NCI-H524 (cell line): ENCODE results near the gene C10orf143.
A peak's percentile ranks its signal among the peaks of the same experiment; 100 is the strongest.
"Not testable (repeated sequence)": the region's sequence is repeated elsewhere in the genome, so short reads cannot be mapped to it uniquely, and the experiment has no call there.

Experiments used
- DNase-seq, 2 experiments: peaks; one replicate each; lab custom pipeline; 2025; lab: John Stamatoyannopoulos, UW

C10orf143 gene

GRCh38 chr10:130110246-130111112 is at the start of gene C10orf143:
C10orf143 (minus strand) TSS chr10:130110830; CDS start chr10:130110772, 58 bp downstream.
- DNase-seq = peak; percentile 65 to 75

GRCh38 chr10:130159192-130159794 is 48.7 kb upstream of the C10orf143 start:
- no peak for DNase-seq

- no peak for DNase-seq
Observed at GRCh38 chr10:130146042-130146441, 35.4 kb upstream of the C10orf143 start.

GRCh38 chr10:130141878-130142277 is 31.2 kb upstream of the C10orf143 start:
- DNase-seq = no peak

- no peak for DNase-seq
Observed at GRCh38 chr10:130141460-130141859, 30.8 kb upstream of the C10orf143 start.

- DNase-seq = no peak
Observed at GRCh38 chr10:130141038-130141437, 30.4 kb upstream of the C10orf143 start.

GRCh38 chr10:130140425-130140824 is 29.8 kb upstream of the C10orf143 start:
- no peak for DNase-seq

- DNase-seq = no peak
Observed at GRCh38 chr10:130138479-130138866, 27.8 kb upstream of the C10orf143 start.

- DNase-seq = no peak
Observed at GRCh38 chr10:130137659-130138478, 27.2 kb upstream of the C10orf143 start.

- no peak for DNase-seq
Observed at GRCh38 chr10:130137090-130137448, 26.4 kb upstream of the C10orf143 start.

- DNase-seq = peak; percentile 34 to 44
Observed at GRCh38 chr10:130136226-130137089, 25.8 kb upstream of the C10orf143 start, which contains the start of gene GLRX3. GLRX3 (plus strand) TSS chr10:130136391; CDS start chr10:130136421, 30 bp downstream.

- no peak for DNase-seq
Observed at GRCh38 chr10:130135676-130136225, 25.1 kb upstream of the C10orf143 start.

GRCh38 chr10:130128922-130129321 is 18.3 kb upstream of the C10orf143 start:
- no peak for DNase-seq

GRCh38 chr10:130128062-130128781 is 17.6 kb upstream of the C10orf143 start:
- DNase-seq = no peak

GRCh38 chr10:130127364-130128061 is 16.9 kb upstream of the C10orf143 start:
- DNase-seq = peak; percentile 16 to 52

- DNase-seq = no peak
Observed at GRCh38 chr10:130121486-130122079, 11.0 kb upstream of the C10orf143 start.

GRCh38 chr10:130117535-130117934 is 6.9 kb upstream of the C10orf143 start:
- DNase-seq = not testable (repeated sequence)

GRCh38 chr10:130116942-130117341 is 6.3 kb upstream of the C10orf143 start:
- not testable (repeated sequence) for DNase-seq

- no peak for DNase-seq
Observed at GRCh38 chr10:130112821-130113220, 2.2 kb upstream of the C10orf143 start.

- no peak for DNase-seq
Observed at GRCh38 chr10:130111852-130112180, 1.2 kb upstream of the C10orf143 start.
